ENCODE data around the gene CRY2. TPM values are rescaled to one million over a fixed set of nuclear protein-coding genes. Genes with fewer than 3 reads are reported as not detected.

Gene CRY2
- polyA plus RNA-seq, 2 of the 4 experiments (the other 2 are of a cell fraction): 3.2 to 4.1 TPM

DNA sequence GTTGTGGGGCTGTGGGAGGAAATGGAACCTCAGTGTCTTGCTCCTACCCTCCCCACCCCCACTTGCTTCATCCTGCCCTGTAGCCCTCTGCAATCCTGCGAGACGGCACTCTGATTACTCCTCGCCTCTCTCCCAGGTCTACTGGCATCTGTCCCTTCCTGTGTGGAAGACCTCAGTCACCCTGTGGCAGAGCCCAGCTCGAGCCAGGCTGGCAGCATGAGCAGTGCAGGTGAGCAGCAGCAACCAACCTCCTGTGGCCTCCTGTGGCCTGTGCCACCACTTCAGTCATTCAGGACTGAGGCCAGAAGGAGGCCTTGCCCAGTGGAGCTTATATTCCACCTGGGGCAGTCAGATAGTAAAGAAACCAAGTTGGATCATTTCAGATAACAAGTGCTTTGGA is 23.4 kb downstream of the CRY2 start:
- DNase-seq (ENCODE audit: low read depth in 1 of 2, low spot score in 1 of 2) (no peak), FAIRE-seq (no peak), ATAC-seq (no peak)
- H3K4me1 ChIP-seq: no peaks in the 10 kb centered on the region
- no peak overlapping the region for H3K4me3 ChIP-seq
- no peaks in the 10 kb centered on the region for H3K9me3 ChIP-seq
- H3K4me2 ChIP-seq: no peak overlapping the region
- TF ChIP-seq POLR2A (IDR thresholded peaks at IDR 0.05; ENCODE audit: low read length) (no peak), FOSB (CRISPR knock-in tag; IDR thresholded peaks at IDR 0.05) (no peak), ZFP36 (IDR thresholded peaks at IDR 0.05; ENCODE audit: borderline replicate concordance, partially characterized antibody) (no peak), ZC3H11A (IDR thresholded peaks at IDR 0.05) (no peak), HOXB13 (CRISPR knock-in tag; IDR thresholded peaks at IDR 0.05; ENCODE audit: low read depth) (no peak), POLR2AphosphoS2 (conservative IDR thresholded peaks at IDR 0.05; ENCODE audit: low read length) (no peak), TP53 (CRISPR knock-in tag; IDR thresholded peaks at IDR 0.05) (no peak), ELK1 (IDR thresholded peaks at IDR 0.05; ENCODE audit: low read depth, low read length) (no peak), SREBF2 (IDR thresholded peaks at IDR 0.05) (no peak), RFX5 (IDR thresholded peaks at IDR 0.05) (no peak), CHD2 (IDR thresholded peaks at IDR 0.05; ENCODE audit: low read length, partially characterized antibody) (no peak), EP300 (IDR thresholded peaks at IDR 0.05) (no peak), FOSL2 (IDR thresholded peaks at IDR 0.05) (no peak), FOSL2 (CRISPR knock-in tag; IDR thresholded peaks at IDR 0.05) (no peak), CBX2 (IDR thresholded peaks at IDR 0.05; ENCODE audit: borderline replicate concordance, low read depth) (no peak)
- CTCF ChIA-PET: interaction anchor here (0.6 to 5.5 kb wide), 7 partner anchors 12 to 99 kb away, joined by 3 to 67 read pairs (median 4); no protein-coding TSS in a partner anchor
- POLR2A ChIA-PET: no interaction called here
- WGBS (ENCODE audit: missing lambda C conversion rate): 73% methylated on average over 4 of the region's 4 CpGs
- H3K27ac ChIP-seq: no peak overlapping the region

GRCh38 chr11:45871638-45872037 is 24.4 kb downstream of the CRY2 start:
- no peak for FAIRE-seq
- ChIA-PET CTCF (interaction anchor here (0.9 to 5.5 kb wide), 14 partner anchors 11 to 135 kb away, joined by 3 to 67 read pairs (median 8); no protein-coding TSS in a partner anchor), POLR2A (no interaction called here)
- Histone ChIP-seq H3K4me3 (no peak overlapping the region), H3K27ac (no peak overlapping the region), H3K4me1 (no peaks in the 10 kb centered on the region), H3K9me3 (no peaks in the 10 kb centered on the region), H3K4me2 (no peak overlapping the region)
- ATAC-seq: no peak
- 51% methylated on average over 2 of the region's 2 CpGs for WGBS (ENCODE audit: missing lambda C conversion rate)
- no peak for DNase-seq (ENCODE audit: low read depth in 1 of 2, low spot score in 1 of 2)
- no peak for TF ChIP-seq CBX8 (IDR thresholded peaks at IDR 0.05)
- no peak for TF ChIP-seq MYC (IDR thresholded peaks at IDR 0.05; ENCODE audit: borderline replicate concordance, low read length)
- no peak for TF ChIP-seq RAD21 (conservative IDR thresholded peaks at IDR 0.05 in 1 of 2, IDR thresholded peaks at IDR 0.05 in 1 of 2)
- no peak for TF ChIP-seq BHLHE40 (IDR thresholded peaks at IDR 0.05; ENCODE audit: low read depth, low read length)
- no peak for TF ChIP-seq KDM5A (IDR thresholded peaks at IDR 0.05)
- TF ChIP-seq HOXB13 (CRISPR knock-in tag; IDR thresholded peaks at IDR 0.05; ENCODE audit: low read depth): no peak
- TF ChIP-seq, protein P1, sequence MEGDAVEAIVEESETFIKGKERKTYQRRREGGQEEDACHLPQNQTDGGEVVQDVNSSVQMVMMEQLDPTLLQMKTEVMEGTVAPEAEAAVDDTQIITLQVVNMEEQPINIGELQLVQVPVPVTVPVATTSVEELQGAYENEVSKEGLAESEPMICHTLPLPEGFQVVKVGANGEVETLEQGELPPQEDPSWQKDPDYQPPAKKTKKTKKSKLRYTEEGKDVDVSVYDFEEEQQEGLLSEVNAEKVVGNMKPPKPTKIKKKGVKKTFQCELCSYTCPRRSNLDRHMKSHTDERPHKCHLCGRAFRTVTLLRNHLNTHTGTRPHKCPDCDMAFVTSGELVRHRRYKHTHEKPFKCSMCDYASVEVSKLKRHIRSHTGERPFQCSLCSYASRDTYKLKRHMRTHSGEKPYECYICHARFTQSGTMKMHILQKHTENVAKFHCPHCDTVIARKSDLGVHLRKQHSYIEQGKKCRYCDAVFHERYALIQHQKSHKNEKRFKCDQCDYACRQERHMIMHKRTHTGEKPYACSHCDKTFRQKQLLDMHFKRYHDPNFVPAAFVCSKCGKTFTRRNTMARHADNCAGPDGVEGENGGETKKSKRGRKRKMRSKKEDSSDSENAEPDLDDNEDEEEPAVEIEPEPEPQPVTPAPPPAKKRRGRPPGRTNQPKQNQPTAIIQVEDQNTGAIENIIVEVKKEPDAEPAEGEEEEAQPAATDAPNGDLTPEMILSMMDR (IDR thresholded peaks at IDR 0.05): no peak
- no peak for TF ChIP-seq HES2 (IDR thresholded peaks at IDR 0.05)
- no peak for TF ChIP-seq RARB (CRISPR knock-in tag; IDR thresholded peaks at IDR 0.05)
- TF ChIP-seq, protein P2, sequence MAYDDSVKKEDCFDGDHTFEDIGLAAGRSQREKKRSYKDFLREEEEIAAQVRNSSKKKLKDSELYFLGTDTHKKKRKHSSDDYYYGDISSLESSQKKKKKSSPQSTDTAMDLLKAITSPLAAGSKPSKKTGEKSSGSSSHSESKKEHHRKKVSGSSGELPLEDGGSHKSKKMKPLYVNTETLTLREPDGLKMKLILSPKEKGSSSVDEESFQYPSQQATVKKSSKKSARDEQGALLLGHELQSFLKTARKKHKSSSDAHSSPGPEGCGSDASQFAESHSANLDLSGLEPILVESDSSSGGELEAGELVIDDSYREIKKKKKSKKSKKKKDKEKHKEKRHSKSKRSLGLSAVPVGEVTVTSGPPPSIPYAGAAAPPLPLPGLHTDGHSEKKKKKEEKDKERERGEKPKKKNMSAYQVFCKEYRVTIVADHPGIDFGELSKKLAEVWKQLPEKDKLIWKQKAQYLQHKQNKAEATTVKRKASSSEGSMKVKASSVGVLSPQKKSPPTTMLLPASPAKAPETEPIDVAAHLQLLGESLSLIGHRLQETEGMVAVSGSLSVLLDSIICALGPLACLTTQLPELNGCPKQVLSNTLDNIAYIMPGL (CRISPR knock-in tag; IDR thresholded peaks at IDR 0.05; ENCODE audit: borderline replicate concordance): no peak
- no peak for TF ChIP-seq NR3C1 (IDR thresholded peaks at IDR 0.05)
- no peak for TF ChIP-seq FOXS1 (CRISPR knock-in tag; IDR thresholded peaks at IDR 0.05)

Measured in A549 (cell line).